Adrenal gland (tissue), 12 donors: Measurements from ENCODE around the gene BAHCC1. TPM values are rescaled to one million over a fixed set of nuclear protein-coding genes. Genes with fewer than 3 reads are reported as not detected.

ENCODE experiments used
- DNase-seq, 7 donors: peaks; one replicate each; pipeline ENCODE4 v3.0.0-alpha.2; 2019 to 2020
- H3K27ac ChIP-seq, 5 donors: fragments of 200-600 bp; sonication (generic) in 4 of 5; 1 replicate in 3 of 5; 2 replicates in 2 of 5; pipeline versions ENCODE4 v1.5.1 to v1.8.0; 2016 to 2020; ENCODE audit warnings: mild to moderate bottlenecking in 1 of 5
- H3K27me3 ChIP-seq: fragments of 200-600 bp; 2 replicates; pipeline ENCODE4 v1.8.0; 2021
- H3K36me3 ChIP-seq, 2 donors: fragments of 200-600 bp; replicated peaks in 1 of 2; 1 replicate in 1 of 2; 2 replicates in 1 of 2; pipeline versions ENCODE4 v1.5.1 to v1.8.0; 2018 to 2022
- H3K4me1 ChIP-seq, 2 donors: fragments of 200-600 bp; replicated peaks in 1 of 2; 1 replicate in 1 of 2; 2 replicates in 1 of 2; pipeline versions ENCODE4 v1.5.1 to v1.8.0; 2018 to 2021
- H3K4me3 ChIP-seq, 4 donors: fragments of 200-600 bp; sonication (generic) in 3 of 4; one replicate each; pipeline ENCODE4 v1.5.1; 2016 to 2018
- H3K9me3 ChIP-seq, 3 donors: fragments of 200-600 bp; sonication (generic) in 1 of 3; replicated peaks in 1 of 3; 1 replicate in 2 of 3; 2 replicates in 1 of 3; pipeline versions ENCODE4 v1.5.1 to v1.8.0; 2016 to 2021
- POLR2A ChIP-seq, 2 donors: fragments of 450-650 bp; IDR thresholded peaks; one replicate each; pipeline ENCODE4 v1.6.1; 2017; ENCODE audit warnings: antibody characterized with exemption in 2 of 2, mild to moderate bottlenecking in 2 of 2, moderate library complexity in 1 of 2
- WGBS, 4 donors: extraction: QIAGEN DNeasy Blood & Tissue Kit in 2 of 4; methylation state at CpG; one replicate each; pipeline versions ENCODE4 v1.1.5 to v1.1.7; 2013 to 2017; 5-methylcytosine and 5-hydroxymethylcytosine counted together
- intact Hi-C, 2 donors: fragments of 100-400 bp; cut with DNase I; formaldehyde crosslinking; loops; one replicate each; pipeline versions ENCODE4 v1.14.1 to v1.15.0; 2022 to 2023
- polyA plus RNA-seq, 3 donors: library from polyadenylated mRNA; stranded (reverse); fragments of 200-250 nt in 2 of 3; fragments of 350-450 nt in 1 of 3; fragmentation: Illumina TruSeq in 1 of 3; extraction: RNeasy Lipid Tissue Mini Kit (QIAGEN cat#74804) in 1 of 3; gene quantifications; one replicate each; pipeline ENCODE4 v1.2.3, GENCODE V29; 2013 to 2014
- total RNA-seq, 9 donors: library from RNA; depleted of rRNA in 4 of 9; stranded (reverse); fragments of >200 nt in 4 of 9; fragments of 120-200 nt in 1 of 9; fragmentation: NEBNext Ultra II Directional in 1 of 9; extraction: Animal tissue kit (Norgen Biotek cat#: 25700) in 1 of 9; gene quantifications; one replicate each; pipeline versions ENCODE4 v1.1.0 to v1.2.4, GENCODE V29; 2013 to 2023
- TF ChIP-seq, protein P1 (sequence below), 6 experiments: fragments of 450-650 bp in 4 of 6; fragments of 200-600 bp in 2 of 6; sonication (generic) in 1 of 6; IDR thresholded peaks; 1 replicate in 5 of 6; 2 replicates in 1 of 6; pipeline versions ENCODE4 v1.5.1 to v1.8.0; 2016 to 2021; ENCODE audit warnings: antibody characterized with exemption in 6 of 6, mild to moderate bottlenecking in 2 of 6, moderate library complexity in 1 of 6
- donor health status: healthy with polysubstance abuse.
- donor health status: Bipolar disorder and iron deficiency.
- donor health status: DM: yes; HTN: yes; CAD: no.
- donor health status: DM: no; HTN: no; CAD: no.
- donor health status: DM: no; HTN: no; CAD: no.
- donor health status: DM: yes; HTN: yes; CAD: no.

The BAHCC1 gene
- total and polyA plus RNA-seq, 12 donors: 1.7 to 68.0 (median 18.4) TPM

DNA sequence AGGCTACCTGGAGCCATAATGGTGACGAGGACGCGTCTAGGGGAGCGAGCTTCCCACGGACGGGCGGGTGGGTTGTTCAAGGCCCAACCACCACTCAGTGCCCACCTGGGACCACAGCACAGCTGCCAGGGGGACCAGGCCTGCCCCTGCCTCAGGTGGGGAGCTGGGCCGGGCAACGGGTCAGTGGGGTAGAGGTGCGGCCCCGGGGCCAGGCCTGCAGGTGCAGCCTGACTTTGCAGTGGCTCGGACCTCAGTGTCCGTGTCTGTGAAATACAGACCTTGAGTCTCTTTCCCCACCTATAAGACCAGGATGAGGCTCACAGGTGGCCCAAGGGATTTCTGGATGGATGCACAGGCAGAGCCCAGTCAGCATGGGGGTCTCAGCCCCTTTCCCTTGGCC lies 74.0 kb downstream of the BAHCC1 start:
- intact Hi-C loops: no loop called here
- 87 to 91% (median 90%) methylated on average over 7 to 13 of the region's 13 CpGs for WGBS, 4 donors
- H3K4me1 ChIP-seq: peaks cover 12 to 22% of the 10 kb centered on the region in 2 donors
- no peaks in the 10 kb centered on the region for H3K9me3 ChIP-seq
- no peak overlapping the region for H3K27ac ChIP-seq
- no peaks in the 10 kb centered on the region for H3K36me3 ChIP-seq
- H3K27me3 ChIP-seq: no peaks in the 10 kb centered on the region
- no peak for DNase-seq
- TF ChIP-seq, protein P1, sequence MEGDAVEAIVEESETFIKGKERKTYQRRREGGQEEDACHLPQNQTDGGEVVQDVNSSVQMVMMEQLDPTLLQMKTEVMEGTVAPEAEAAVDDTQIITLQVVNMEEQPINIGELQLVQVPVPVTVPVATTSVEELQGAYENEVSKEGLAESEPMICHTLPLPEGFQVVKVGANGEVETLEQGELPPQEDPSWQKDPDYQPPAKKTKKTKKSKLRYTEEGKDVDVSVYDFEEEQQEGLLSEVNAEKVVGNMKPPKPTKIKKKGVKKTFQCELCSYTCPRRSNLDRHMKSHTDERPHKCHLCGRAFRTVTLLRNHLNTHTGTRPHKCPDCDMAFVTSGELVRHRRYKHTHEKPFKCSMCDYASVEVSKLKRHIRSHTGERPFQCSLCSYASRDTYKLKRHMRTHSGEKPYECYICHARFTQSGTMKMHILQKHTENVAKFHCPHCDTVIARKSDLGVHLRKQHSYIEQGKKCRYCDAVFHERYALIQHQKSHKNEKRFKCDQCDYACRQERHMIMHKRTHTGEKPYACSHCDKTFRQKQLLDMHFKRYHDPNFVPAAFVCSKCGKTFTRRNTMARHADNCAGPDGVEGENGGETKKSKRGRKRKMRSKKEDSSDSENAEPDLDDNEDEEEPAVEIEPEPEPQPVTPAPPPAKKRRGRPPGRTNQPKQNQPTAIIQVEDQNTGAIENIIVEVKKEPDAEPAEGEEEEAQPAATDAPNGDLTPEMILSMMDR (IDR thresholded peaks at IDR 0.05): no peak
- no peak for TF ChIP-seq POLR2A (IDR thresholded peaks at IDR 0.05)
- H3K4me3 ChIP-seq: no peak overlapping the region

DNA sequence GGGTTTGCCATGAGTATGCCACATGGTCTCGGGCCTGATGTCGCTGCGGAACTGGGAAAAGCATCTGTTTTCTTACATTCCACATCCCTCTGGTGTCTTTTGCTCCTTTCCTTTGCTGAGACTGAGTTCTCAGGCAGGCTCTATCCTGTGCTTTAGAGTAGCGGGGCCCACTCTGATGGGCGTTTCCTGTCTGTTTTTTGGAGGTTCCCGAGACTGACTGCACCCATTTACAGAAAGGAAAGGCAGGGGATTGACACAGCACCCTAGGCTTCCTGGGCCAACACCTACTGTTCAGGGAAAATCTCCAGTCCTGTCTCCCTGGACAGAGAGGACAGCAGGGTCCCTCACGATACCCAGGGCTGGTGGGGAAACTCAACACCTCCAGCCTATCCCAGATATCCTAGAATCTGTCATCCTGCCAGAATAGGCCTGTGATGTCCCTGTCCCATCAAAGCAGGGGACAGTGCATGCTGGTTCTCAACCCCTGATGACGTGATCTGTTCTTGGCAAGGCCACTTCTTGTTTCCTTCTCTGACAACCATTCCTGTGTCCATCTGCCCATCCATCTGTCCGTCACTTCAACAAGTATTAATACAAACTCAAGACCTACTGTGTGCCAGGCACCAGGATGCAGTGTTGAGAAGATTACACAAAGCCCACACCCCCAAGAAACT lies 75.2 kb downstream of the BAHCC1 start:
- Histone ChIP-seq H3K27ac (no peak overlapping the region), H3K27me3 (no peaks in the 10 kb centered on the region), H3K9me3 (no peaks in the 10 kb centered on the region), H3K4me3 (no peak overlapping the region), H3K4me1 (peaks cover 12 to 22% of the 10 kb centered on the region in 2 donors), H3K36me3 (no peaks in the 10 kb centered on the region)
- intact Hi-C loops: no loop called here
- DNase-seq: no peak
- WGBS, 4 donors: 85 to 95% (median 91%) methylated on average over 9 of the region's 9 CpGs
- no peak for TF ChIP-seq POLR2A (IDR thresholded peaks at IDR 0.05)
- TF ChIP-seq, protein P1 (IDR thresholded peaks at IDR 0.05): no peak

DNA sequence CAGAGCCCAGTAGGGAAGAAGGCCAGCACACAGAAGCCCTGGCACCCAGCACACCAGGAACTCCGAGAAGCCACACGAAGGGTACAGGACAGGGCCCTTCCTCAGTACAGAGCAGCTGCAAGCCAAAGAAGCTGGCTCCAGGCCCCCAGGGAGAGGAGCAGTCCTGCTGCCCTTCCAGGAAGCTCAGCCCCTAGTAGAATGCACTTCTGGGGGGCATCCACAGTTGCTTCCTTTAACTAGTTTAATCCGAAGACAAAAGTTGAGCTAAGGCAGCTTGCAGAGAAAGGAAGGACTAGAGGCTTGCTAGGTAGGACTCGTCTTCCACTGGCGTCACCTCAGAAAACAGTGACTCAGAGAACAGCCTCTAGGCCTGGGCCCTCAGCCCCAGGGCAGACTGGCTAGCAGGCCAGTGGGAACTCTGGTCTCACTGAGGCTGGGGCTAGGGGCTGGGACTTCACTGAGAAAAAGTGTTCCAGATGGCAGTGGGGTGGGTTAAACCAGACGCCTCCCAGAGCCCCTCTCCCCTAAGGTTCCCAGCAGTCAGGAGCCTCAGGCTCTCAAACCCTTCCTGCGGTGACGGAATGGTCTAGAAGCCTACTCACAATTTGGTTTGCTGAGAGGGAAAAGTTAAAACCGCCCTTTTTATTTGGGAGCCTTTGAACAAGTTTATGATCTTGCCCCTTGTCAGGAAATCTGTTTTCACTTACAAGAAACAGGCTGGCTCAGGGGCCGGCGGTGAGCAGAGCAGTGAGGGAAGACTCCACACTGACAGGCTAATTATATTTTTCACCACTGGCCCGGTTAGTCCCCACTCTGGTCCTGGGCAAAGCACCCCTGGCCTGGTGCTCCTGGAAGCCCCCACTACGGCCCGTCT lies 75.9 kb downstream of the BAHCC1 start:
- TF ChIP-seq, protein P1 (IDR thresholded peaks at IDR 0.05): no peak
- TF ChIP-seq POLR2A (IDR thresholded peaks at IDR 0.05): no peak
- Histone ChIP-seq H3K4me1 (peaks cover 12 to 22% of the 10 kb centered on the region in 2 donors), H3K36me3 (no peaks in the 10 kb centered on the region), H3K27me3 (no peaks in the 10 kb centered on the region), H3K4me3 (no peak overlapping the region), H3K9me3 (no peaks in the 10 kb centered on the region), H3K27ac (no peak overlapping the region)
- DNase-seq: no peak
- intact Hi-C loops: no loop called here
- WGBS, 4 donors: 74 to 81% (median 78%) methylated on average over 12 to 14 of the region's 14 CpGs

DNA sequence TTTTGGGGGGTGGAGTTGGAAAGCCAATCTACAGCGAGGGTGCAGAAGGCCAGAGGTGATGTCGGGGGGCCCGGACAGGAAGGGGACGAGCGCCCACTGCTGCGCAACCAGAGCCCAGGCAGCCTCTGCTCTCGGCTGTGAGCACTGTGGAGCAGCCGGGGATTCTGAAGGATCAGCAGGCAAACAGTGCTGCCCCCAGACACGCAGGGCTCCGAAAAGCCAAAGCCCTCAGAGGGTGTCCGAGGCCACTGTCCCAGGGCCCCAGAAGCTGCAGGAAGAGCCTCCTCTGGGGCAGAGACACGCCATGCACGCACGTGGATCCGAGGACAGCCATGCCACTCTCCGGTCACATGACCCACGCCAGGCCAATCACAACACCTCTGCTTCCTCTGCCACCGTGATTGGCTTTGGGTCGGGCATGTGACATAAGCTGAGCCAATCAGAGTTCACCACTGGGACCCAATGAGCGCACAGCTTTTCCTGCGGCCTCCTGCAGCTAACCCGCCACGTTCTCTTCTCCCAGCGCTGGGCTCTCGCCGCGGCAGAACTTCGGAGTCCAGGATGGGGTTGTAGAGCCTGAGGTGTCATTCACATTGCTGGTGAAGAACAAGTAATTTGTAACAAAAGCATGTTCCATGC lies 76.7 kb downstream of the BAHCC1 start:
- Histone ChIP-seq H3K4me3 (no peak overlapping the region), H3K27me3 (no peaks in the 10 kb centered on the region), H3K4me1 (peaks cover 5 to 16% of the 10 kb centered on the region in 2 donors), H3K36me3 (no peaks in the 10 kb centered on the region), H3K9me3 (no peaks in the 10 kb centered on the region), H3K27ac (peak overlapping the region in 1 of 5 donors; percentile 34)
- TF ChIP-seq, protein P1 (IDR thresholded peaks at IDR 0.05): no peak
- no peak for TF ChIP-seq POLR2A (IDR thresholded peaks at IDR 0.05)
- WGBS, 4 donors: 76 to 90% (median 83%) methylated on average over 20 to 28 of the region's 28 CpGs
- intact Hi-C loops: no loop called here
- DNase-seq: peak in 5 of 7 donors; percentile 43 to 81 (median 54)
